ENCODE measurements around the gene NEGR1. TPM values are rescaled to one million over a fixed set of nuclear protein-coding genes. Genes with fewer than 3 reads are reported as not detected.

The NEGR1 gene
- total and polyA plus RNA-seq, 7 donors = 0.69 to 69.2 (median 42.5) TPM

GRCh38 chr1:71640116-71640515 lies 642.2 kb downstream of the NEGR1 start:
- 88 to 89% methylated on average over 3 of the region's 3 CpGs for WGBS, 2 donors
- TF ChIP-seq POLR2A (IDR thresholded peaks at IDR 0.05) = no peak
- TF ChIP-seq POLR2AphosphoS5 (IDR thresholded peaks at IDR 0.05) = no peak
- no peak for TF ChIP-seq EP300 (IDR thresholded peaks at IDR 0.05)
- Histone ChIP-seq H3K9me3 (peaks cover 0 to 5% (median 0%) of the 10 kb centered on the region in 4 donors), H3K27ac (no peak overlapping the region), H3K27me3 (no peaks in the 10 kb centered on the region), H3K4me1 (peaks cover 0 to 11% (median 3%) of the 10 kb centered on the region in 4 donors), H3K36me3 (no peaks in the 10 kb centered on the region), H3K4me3 (no peak overlapping the region)
- no peak for DNase-seq
- intact Hi-C loops (cut with DNase I) = no loop called here

GRCh38 chr1:71638081-71638766 lies 644.1 kb downstream of the NEGR1 start:
- WGBS, 2 donors = 79 to 87% methylated on average over 4 of the region's 4 CpGs
- intact Hi-C loops (cut with DNase I) = no loop called here
- H3K27me3 ChIP-seq = no peaks in the 10 kb centered on the region
- TF ChIP-seq CTCF (IDR thresholded peaks at IDR 0.05) (no peak), POLR2A (IDR thresholded peaks at IDR 0.05) (no peak), EP300 (IDR thresholded peaks at IDR 0.05) (no peak)
- no peaks in the 10 kb centered on the region for H3K36me3 ChIP-seq
- H3K4me3 ChIP-seq = no peak overlapping the region
- H3K27ac ChIP-seq = no peak overlapping the region
- H3K9me3 ChIP-seq = peaks cover 0 to 5% (median 0%) of the 10 kb centered on the region in 4 donors
- no peak for DNase-seq
- peaks cover 0 to 11% (median 3%) of the 10 kb centered on the region in 4 donors for H3K4me1 ChIP-seq

- WGBS, 2 donors = 85 to 93% methylated on average over 2 of the region's 2 CpGs
- TF ChIP-seq CTCF (IDR thresholded peaks at IDR 0.05) = no peak
- no peak for TF ChIP-seq EP300 (IDR thresholded peaks at IDR 0.05)
- no peak for TF ChIP-seq POLR2AphosphoS5 (IDR thresholded peaks at IDR 0.05)
- no peak for TF ChIP-seq POLR2A (IDR thresholded peaks at IDR 0.05)
Observed at GRCh38 chr1:71635568-71635967, 646.8 kb downstream of the NEGR1 start.

GRCh38 chr1:71634159-71634558 lies 648.2 kb downstream of the NEGR1 start:
- H3K9me3 ChIP-seq = peaks cover 0 to 5% (median 0%) of the 10 kb centered on the region in 4 donors
- no peak for TF ChIP-seq POLR2A (IDR thresholded peaks at IDR 0.05)
- no peak for TF ChIP-seq EP300 (IDR thresholded peaks at IDR 0.05)
- no peak for TF ChIP-seq CTCF (IDR thresholded peaks at IDR 0.05)
- no peak for TF ChIP-seq POLR2AphosphoS5 (IDR thresholded peaks at IDR 0.05)
- no peak for DNase-seq
- no peaks in the 10 kb centered on the region for H3K36me3 ChIP-seq
- H3K27ac ChIP-seq = no peak overlapping the region
- intact Hi-C loops (cut with DNase I) = no loop called here
- peaks cover 0 to 5% (median 0%) of the 10 kb centered on the region in 4 donors for H3K4me1 ChIP-seq
- H3K27me3 ChIP-seq = no peaks in the 10 kb centered on the region
- no peak overlapping the region for H3K4me3 ChIP-seq

More at GRCh38 chr1:71635568-71635967, 646.8 kb downstream of the NEGR1 start:
- intact Hi-C loops (cut with DNase I) = no loop called here
- Histone ChIP-seq H3K27me3 (no peaks in the 10 kb centered on the region), H3K4me1 (peaks cover 0 to 5% (median 0%) of the 10 kb centered on the region in 4 donors), H3K27ac (no peak overlapping the region), H3K4me3 (no peak overlapping the region), H3K9me3 (peaks cover 0 to 5% (median 0%) of the 10 kb centered on the region in 4 donors), H3K36me3 (no peaks in the 10 kb centered on the region)
- DNase-seq = no peak

GRCh38 chr1:71630073-71630472 lies 652.3 kb downstream of the NEGR1 start:
- H3K9me3 ChIP-seq = no peaks in the 10 kb centered on the region
- H3K27ac ChIP-seq = no peak overlapping the region
- no peaks in the 10 kb centered on the region for H3K36me3 ChIP-seq
- no peaks in the 10 kb centered on the region for H3K4me1 ChIP-seq
- 74 to 88% methylated on average over 1 of the region's 1 CpG for WGBS, 2 donors
- H3K27me3 ChIP-seq = no peaks in the 10 kb centered on the region
- intact Hi-C loops (cut with DNase I) = no loop called here
- no peak for DNase-seq
- no peak overlapping the region for H3K4me3 ChIP-seq
- TF ChIP-seq CTCF (IDR thresholded peaks at IDR 0.05) (no peak), EP300 (IDR thresholded peaks at IDR 0.05) (no peak), POLR2AphosphoS5 (IDR thresholded peaks at IDR 0.05) (no peak), POLR2A (IDR thresholded peaks at IDR 0.05) (no peak)
